ENCODE measurements around the gene DOCK4.

The DOCK4 gene

GRCh38 chr7:111836592-111836991 is 369.6 kb downstream of the DOCK4 start:
- Histone ChIP-seq H3K27me3 (replicated peaks; ENCODE audit: control insufficient read depth, insufficient read depth, low read length) (no peaks in the 10 kb centered on the region), H3K9me3 (ENCODE audit: control insufficient read depth, low read length) (no peaks in the 10 kb centered on the region), H3K4me1 (ENCODE audit: control insufficient read depth, insufficient read depth, low read length) (peaks cover 23% of the 10 kb centered on the region), H3K4me3 (ENCODE audit: low read length) (no peak overlapping the region), H3K36me3 (ENCODE audit: control insufficient read depth, insufficient read depth, low read length, severe bottlenecking) (no peaks in the 10 kb centered on the region), H3K9ac (ENCODE audit: low read length) (no peak overlapping the region)
- DNase-seq (ENCODE audit: low read depth): no peak

GRCh38 chr7:111835066-111835465 is 371.1 kb downstream of the DOCK4 start:
- peaks cover 23% of the 10 kb centered on the region for H3K4me1 ChIP-seq (ENCODE audit: control insufficient read depth, insufficient read depth, low read length)
- peak; percentile 90 for DNase-seq (ENCODE audit: low read depth)
- no peak overlapping the region for H3K9ac ChIP-seq (ENCODE audit: low read length)
- H3K36me3 ChIP-seq (ENCODE audit: control insufficient read depth, insufficient read depth, low read length, severe bottlenecking): no peaks in the 10 kb centered on the region
- H3K27me3 ChIP-seq (replicated peaks; ENCODE audit: control insufficient read depth, insufficient read depth, low read length): no peaks in the 10 kb centered on the region
- H3K4me3 ChIP-seq (ENCODE audit: low read length): no peak overlapping the region
- no peaks in the 10 kb centered on the region for H3K9me3 ChIP-seq (ENCODE audit: control insufficient read depth, low read length)

- H3K4me3 ChIP-seq (ENCODE audit: low read length): no peak overlapping the region
- DNase-seq (ENCODE audit: low read depth): no peak
- H3K36me3 ChIP-seq (ENCODE audit: control insufficient read depth, insufficient read depth, low read length, severe bottlenecking): no peaks in the 10 kb centered on the region
- H3K27me3 ChIP-seq (replicated peaks; ENCODE audit: control insufficient read depth, insufficient read depth, low read length): no peaks in the 10 kb centered on the region
- H3K9me3 ChIP-seq (ENCODE audit: control insufficient read depth, low read length): no peaks in the 10 kb centered on the region
- peaks cover 23% of the 10 kb centered on the region for H3K4me1 ChIP-seq (ENCODE audit: control insufficient read depth, insufficient read depth, low read length)
- no peak overlapping the region for H3K9ac ChIP-seq (ENCODE audit: low read length)
Observed at GRCh38 chr7:111834367-111834766, 371.8 kb downstream of the DOCK4 start.

DNA sequence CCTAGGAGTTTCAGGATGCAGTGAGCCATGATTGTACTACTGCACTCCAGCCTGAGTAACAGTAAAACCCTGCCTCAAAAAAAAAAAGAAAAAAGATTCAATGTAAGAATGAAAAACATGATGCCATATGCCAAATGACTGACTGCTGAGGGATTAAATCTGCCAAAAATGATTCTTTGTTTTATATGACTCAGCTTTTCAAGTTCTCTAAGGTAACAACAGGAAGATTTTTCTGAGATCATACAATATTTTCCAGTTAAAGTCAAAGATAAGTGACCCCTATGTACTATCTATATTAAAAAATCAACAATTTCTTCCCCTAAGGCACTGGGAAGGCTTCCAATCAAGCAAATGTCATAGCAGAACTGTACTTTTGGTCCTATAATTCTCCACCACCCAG is 372.7 kb downstream of the DOCK4 start:
- Histone ChIP-seq H3K4me1 (ENCODE audit: control insufficient read depth, insufficient read depth, low read length) (peaks cover 23% of the 10 kb centered on the region), H3K4me3 (ENCODE audit: low read length) (no peak overlapping the region), H3K9ac (ENCODE audit: low read length) (no peak overlapping the region), H3K9me3 (ENCODE audit: control insufficient read depth, low read length) (no peaks in the 10 kb centered on the region), H3K36me3 (ENCODE audit: control insufficient read depth, insufficient read depth, low read length, severe bottlenecking) (no peaks in the 10 kb centered on the region), H3K27me3 (replicated peaks; ENCODE audit: control insufficient read depth, insufficient read depth, low read length) (no peaks in the 10 kb centered on the region)
- DNase-seq (ENCODE audit: low read depth): peak; percentile 66

GRCh38 chr7:111832174-111832573 is 374.0 kb downstream of the DOCK4 start:
- no peak overlapping the region for H3K9ac ChIP-seq (ENCODE audit: low read length)
- no peaks in the 10 kb centered on the region for H3K27me3 ChIP-seq (replicated peaks; ENCODE audit: control insufficient read depth, insufficient read depth, low read length)
- no peaks in the 10 kb centered on the region for H3K36me3 ChIP-seq (ENCODE audit: control insufficient read depth, insufficient read depth, low read length, severe bottlenecking)
- H3K4me1 ChIP-seq (ENCODE audit: control insufficient read depth, insufficient read depth, low read length): peaks cover 23% of the 10 kb centered on the region
- no peaks in the 10 kb centered on the region for H3K9me3 ChIP-seq (ENCODE audit: control insufficient read depth, low read length)
- no peak overlapping the region for H3K4me3 ChIP-seq (ENCODE audit: low read length)
- no peak for DNase-seq (ENCODE audit: low read depth)

- no peak overlapping the region for H3K9ac ChIP-seq (ENCODE audit: low read length)
- no peaks in the 10 kb centered on the region for H3K27me3 ChIP-seq (replicated peaks; ENCODE audit: control insufficient read depth, insufficient read depth, low read length)
- no peaks in the 10 kb centered on the region for H3K9me3 ChIP-seq (ENCODE audit: control insufficient read depth, low read length)
- no peak for DNase-seq (ENCODE audit: low read depth)
- H3K4me3 ChIP-seq (ENCODE audit: low read length): no peak overlapping the region
- no peaks in the 10 kb centered on the region for H3K36me3 ChIP-seq (ENCODE audit: control insufficient read depth, insufficient read depth, low read length, severe bottlenecking)
- H3K4me1 ChIP-seq (ENCODE audit: control insufficient read depth, insufficient read depth, low read length): peaks cover 11% of the 10 kb centered on the region
Observed at GRCh38 chr7:111829221-111829620, 377.0 kb downstream of the DOCK4 start.

DNA sequence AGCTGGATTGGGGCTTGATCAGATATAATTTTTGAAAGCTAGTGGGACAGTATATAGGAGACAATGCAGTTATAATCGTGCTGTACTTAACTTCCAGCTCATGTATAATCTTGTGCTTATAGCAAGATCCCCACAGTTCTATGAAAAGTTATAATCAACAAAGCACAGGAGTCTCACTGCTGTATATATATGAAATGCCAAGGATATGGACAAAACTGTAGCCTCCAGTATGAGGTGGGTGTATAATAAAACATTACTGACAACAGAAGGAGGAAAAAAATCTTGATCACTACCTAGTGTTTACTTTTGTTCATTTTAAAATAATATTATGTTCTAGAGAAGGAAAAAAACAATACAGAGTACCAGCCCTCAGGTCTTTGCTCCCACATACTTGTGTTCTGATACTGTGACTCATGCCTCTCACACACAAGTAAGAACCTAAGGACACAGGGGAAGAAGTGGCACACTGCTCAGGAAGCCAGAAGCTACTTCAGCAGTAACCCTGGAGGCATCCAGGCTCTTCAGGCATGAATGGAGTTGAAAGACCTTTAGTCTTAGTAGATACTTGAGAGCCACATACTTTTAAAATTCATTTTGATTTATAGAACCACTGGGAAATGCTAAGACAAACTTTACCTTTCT is 378.2 kb downstream of the DOCK4 start:
- no peak overlapping the region for H3K4me3 ChIP-seq (ENCODE audit: low read length)
- no peak overlapping the region for H3K9ac ChIP-seq (ENCODE audit: low read length)
- H3K4me1 ChIP-seq (ENCODE audit: control insufficient read depth, insufficient read depth, low read length): no peaks in the 10 kb centered on the region
- no peaks in the 10 kb centered on the region for H3K9me3 ChIP-seq (ENCODE audit: control insufficient read depth, low read length)
- H3K27me3 ChIP-seq (replicated peaks; ENCODE audit: control insufficient read depth, insufficient read depth, low read length): no peaks in the 10 kb centered on the region
- H3K36me3 ChIP-seq (ENCODE audit: control insufficient read depth, insufficient read depth, low read length, severe bottlenecking): no peaks in the 10 kb centered on the region
- DNase-seq (ENCODE audit: low read depth): peak; percentile 73

DNA sequence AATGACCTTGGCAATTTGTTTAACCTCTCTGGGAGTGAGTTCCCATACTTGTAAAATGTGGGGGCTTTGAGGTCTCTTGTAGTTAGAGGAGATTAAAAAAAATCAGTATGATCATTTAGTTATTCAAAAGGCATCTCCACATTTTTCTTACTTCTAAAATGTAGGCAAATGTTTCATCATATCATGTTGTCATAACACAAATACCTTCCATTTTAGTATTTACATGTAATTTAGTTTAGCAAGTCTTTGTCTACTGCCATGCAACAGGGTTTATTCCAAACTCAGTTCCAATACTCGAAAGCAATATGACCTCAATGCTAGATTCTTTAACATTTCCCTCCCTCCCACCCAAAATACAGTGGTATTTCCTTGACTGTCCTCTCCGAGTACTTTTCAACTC is 381.2 kb downstream of the DOCK4 start:
- no peak overlapping the region for H3K9ac ChIP-seq (ENCODE audit: low read length)
- no peaks in the 10 kb centered on the region for H3K27me3 ChIP-seq (replicated peaks; ENCODE audit: control insufficient read depth, insufficient read depth, low read length)
- no peaks in the 10 kb centered on the region for H3K4me1 ChIP-seq (ENCODE audit: control insufficient read depth, insufficient read depth, low read length)
- H3K4me3 ChIP-seq (ENCODE audit: low read length): no peak overlapping the region
- H3K36me3 ChIP-seq (ENCODE audit: control insufficient read depth, insufficient read depth, low read length, severe bottlenecking): no peaks in the 10 kb centered on the region
- DNase-seq (ENCODE audit: low read depth): peak; percentile 63
- no peaks in the 10 kb centered on the region for H3K9me3 ChIP-seq (ENCODE audit: control insufficient read depth, low read length)

DNA sequence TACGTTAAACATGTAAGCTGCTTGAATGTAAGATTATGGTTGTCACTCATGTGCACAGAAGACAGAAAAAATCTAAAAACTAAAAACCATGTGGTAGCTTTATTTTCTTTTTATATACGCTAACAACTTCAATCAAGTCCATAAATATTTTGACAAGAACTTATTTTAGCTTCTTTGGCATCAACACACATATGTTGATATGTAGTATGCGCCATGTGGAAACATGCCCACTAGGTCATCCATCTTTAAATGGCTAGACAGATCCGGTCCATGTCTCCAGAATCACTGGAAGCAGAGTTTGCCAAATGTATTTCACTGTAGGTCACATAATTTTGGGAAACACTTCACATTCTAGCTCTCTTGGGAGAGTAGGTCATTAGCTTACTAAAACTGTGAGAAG is 382.4 kb downstream of the DOCK4 start:
- H3K27me3 ChIP-seq (replicated peaks; ENCODE audit: control insufficient read depth, insufficient read depth, low read length): no peaks in the 10 kb centered on the region
- no peaks in the 10 kb centered on the region for H3K4me1 ChIP-seq (ENCODE audit: control insufficient read depth, insufficient read depth, low read length)
- H3K4me3 ChIP-seq (ENCODE audit: low read length): no peak overlapping the region
- no peaks in the 10 kb centered on the region for H3K36me3 ChIP-seq (ENCODE audit: control insufficient read depth, insufficient read depth, low read length, severe bottlenecking)
- no peaks in the 10 kb centered on the region for H3K9me3 ChIP-seq (ENCODE audit: control insufficient read depth, low read length)
- no peak overlapping the region for H3K9ac ChIP-seq (ENCODE audit: low read length)
- DNase-seq (ENCODE audit: low read depth): no peak

DNA sequence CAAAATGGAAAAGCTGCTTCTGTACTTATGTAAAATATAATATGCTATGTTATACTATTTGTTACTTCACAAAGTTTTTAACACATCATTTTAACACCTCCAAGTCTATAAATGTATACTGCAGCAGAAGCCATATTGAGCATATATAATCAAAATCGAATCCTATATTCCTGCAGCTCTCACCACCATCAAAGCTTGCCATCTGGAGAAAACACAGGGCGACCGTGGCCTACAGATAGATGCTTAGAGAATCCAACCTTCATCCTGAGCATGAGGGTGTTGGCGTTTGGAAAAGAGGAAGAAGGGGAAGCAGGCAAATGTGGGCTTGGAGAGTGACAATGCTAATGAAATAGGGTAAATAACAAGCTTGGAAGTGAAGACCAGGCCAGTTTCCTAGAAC is 385.2 kb downstream of the DOCK4 start:
- Histone ChIP-seq H3K36me3 (ENCODE audit: control insufficient read depth, insufficient read depth, low read length, severe bottlenecking) (no peaks in the 10 kb centered on the region), H3K27me3 (replicated peaks; ENCODE audit: control insufficient read depth, insufficient read depth, low read length) (no peaks in the 10 kb centered on the region), H3K9ac (ENCODE audit: low read length) (no peak overlapping the region), H3K4me3 (ENCODE audit: low read length) (no peak overlapping the region), H3K9me3 (ENCODE audit: control insufficient read depth, low read length) (no peaks in the 10 kb centered on the region), H3K4me1 (ENCODE audit: control insufficient read depth, insufficient read depth, low read length) (no peaks in the 10 kb centered on the region)
- no peak for DNase-seq (ENCODE audit: low read depth)

DNA sequence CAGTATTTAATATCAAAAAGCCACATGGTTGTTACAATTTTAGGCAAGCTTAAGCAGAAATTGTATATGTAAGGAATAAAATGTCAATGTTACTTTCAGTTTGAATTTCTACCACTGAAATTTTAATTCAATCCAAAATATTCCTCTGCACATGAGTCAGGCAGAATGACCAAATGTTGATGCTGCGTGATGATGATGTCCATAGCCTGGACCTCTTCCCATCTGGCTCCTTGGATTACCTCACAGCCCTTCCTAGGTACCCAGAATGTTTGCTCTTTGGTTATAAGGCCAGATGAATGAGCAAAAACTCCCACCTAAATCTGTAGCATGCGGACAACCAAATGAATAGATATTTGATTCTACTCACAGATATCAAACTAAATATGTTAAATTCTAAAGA is 385.6 kb downstream of the DOCK4 start:
- no peaks in the 10 kb centered on the region for H3K27me3 ChIP-seq (replicated peaks; ENCODE audit: control insufficient read depth, insufficient read depth, low read length)
- no peak for DNase-seq (ENCODE audit: low read depth)
- H3K36me3 ChIP-seq (ENCODE audit: control insufficient read depth, insufficient read depth, low read length, severe bottlenecking): no peaks in the 10 kb centered on the region
- H3K9me3 ChIP-seq (ENCODE audit: control insufficient read depth, low read length): no peaks in the 10 kb centered on the region
- H3K9ac ChIP-seq (ENCODE audit: low read length): no peak overlapping the region
- H3K4me3 ChIP-seq (ENCODE audit: low read length): no peak overlapping the region
- no peaks in the 10 kb centered on the region for H3K4me1 ChIP-seq (ENCODE audit: control insufficient read depth, insufficient read depth, low read length)

DNA sequence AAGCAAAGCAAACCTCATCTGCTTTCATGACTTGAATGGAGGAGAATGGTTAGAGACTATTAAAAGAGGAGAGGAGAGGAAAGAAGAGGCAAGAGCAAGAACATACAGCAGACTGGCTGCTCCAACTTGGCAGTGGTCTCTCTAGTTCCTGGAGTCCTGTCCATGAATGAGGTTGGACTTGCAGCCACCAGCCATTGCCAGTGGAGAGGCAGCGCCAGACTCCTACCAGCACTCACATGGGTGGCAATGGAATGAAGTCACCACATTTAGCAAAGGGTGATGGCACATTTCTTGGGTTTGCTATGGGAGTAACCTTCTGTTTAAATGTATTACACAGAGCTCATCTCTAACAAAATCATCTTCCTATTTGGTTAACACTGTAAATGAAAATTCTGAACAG is 386.1 kb downstream of the DOCK4 start:
- Histone ChIP-seq H3K27me3 (replicated peaks; ENCODE audit: control insufficient read depth, insufficient read depth, low read length) (no peaks in the 10 kb centered on the region), H3K4me1 (ENCODE audit: control insufficient read depth, insufficient read depth, low read length) (no peaks in the 10 kb centered on the region), H3K9me3 (ENCODE audit: control insufficient read depth, low read length) (no peaks in the 10 kb centered on the region), H3K4me3 (ENCODE audit: low read length) (no peak overlapping the region), H3K36me3 (ENCODE audit: control insufficient read depth, insufficient read depth, low read length, severe bottlenecking) (no peaks in the 10 kb centered on the region), H3K9ac (ENCODE audit: low read length) (no peak overlapping the region)
- no peak for DNase-seq (ENCODE audit: low read depth)
